Colonic mucosa (tissue), 4 donors: ENCODE data around the gene SUPT20HL1. TPM values are rescaled to one million over a fixed set of nuclear protein-coding genes. Genes with fewer than 3 reads are reported as not detected.
"Not testable (repeated sequence)": the region's sequence is repeated elsewhere in the genome, so short reads cannot be mapped to it uniquely, and the experiment has no call there.

ENCODE experiments used
- DNase-seq: peaks from one replicate; pipeline ENCODE4 v3.0.0-alpha.2; 2020
- H3K27ac ChIP-seq: fragments of 200-600 bp; one replicate; pipeline ENCODE4 v1.8.0; 2021
- H3K27me3 ChIP-seq: fragments of 200-600 bp; one replicate; pipeline ENCODE4 v1.8.0; 2021
- H3K36me3 ChIP-seq: fragments of 200-600 bp; one replicate; pipeline ENCODE4 v1.8.0; 2021
- H3K4me1 ChIP-seq: fragments of 200-600 bp; one replicate; pipeline ENCODE4 v1.8.0; 2021; ENCODE audit warnings: mild to moderate bottlenecking
- H3K4me3 ChIP-seq: fragments of 200-600 bp; one replicate; pipeline ENCODE4 v1.8.0; 2021
- H3K9ac ChIP-seq, 2 donors: one replicate each; pipeline ENCODE4 v1.7.0; 2013; ENCODE audit warnings: control low read depth in 2 of 2, low read depth in 2 of 2, low read length in 2 of 2
- H3K9me3 ChIP-seq: fragments of 200-600 bp; one replicate; pipeline ENCODE4 v1.8.0; 2021
- intact Hi-C: fragments of 100-400 bp; cut with DNase I; formaldehyde crosslinking; loops from one replicate; pipeline ENCODE4 v1.14.1; 2022
- total RNA-seq, 2 donors: library from RNA; stranded (reverse); fragmentation: NEBNext Ultra II Directional in 1 of 2; extraction: Animal tissue kit (Norgen Biotek cat#: 25700) in 1 of 2; gene quantifications; one replicate each; pipeline ENCODE4 v1.2.1, GENCODE V29; 2021
- TF ChIP-seq, protein P1 (sequence below): fragments of 200-600 bp; IDR thresholded peaks from one replicate; pipeline ENCODE4 v1.8.0; 2022; ENCODE audit warnings: antibody characterized with exemption, mild to moderate bottlenecking
- donor health status: healthy.
- donor health status: DM: no; HTN: no; CAD: no.
- donor health status: DM: no; HTN: no; CAD: no.

SUPT20HL1 gene
- total RNA-seq, 2 donors from 2014 or later = not detected

DNA sequence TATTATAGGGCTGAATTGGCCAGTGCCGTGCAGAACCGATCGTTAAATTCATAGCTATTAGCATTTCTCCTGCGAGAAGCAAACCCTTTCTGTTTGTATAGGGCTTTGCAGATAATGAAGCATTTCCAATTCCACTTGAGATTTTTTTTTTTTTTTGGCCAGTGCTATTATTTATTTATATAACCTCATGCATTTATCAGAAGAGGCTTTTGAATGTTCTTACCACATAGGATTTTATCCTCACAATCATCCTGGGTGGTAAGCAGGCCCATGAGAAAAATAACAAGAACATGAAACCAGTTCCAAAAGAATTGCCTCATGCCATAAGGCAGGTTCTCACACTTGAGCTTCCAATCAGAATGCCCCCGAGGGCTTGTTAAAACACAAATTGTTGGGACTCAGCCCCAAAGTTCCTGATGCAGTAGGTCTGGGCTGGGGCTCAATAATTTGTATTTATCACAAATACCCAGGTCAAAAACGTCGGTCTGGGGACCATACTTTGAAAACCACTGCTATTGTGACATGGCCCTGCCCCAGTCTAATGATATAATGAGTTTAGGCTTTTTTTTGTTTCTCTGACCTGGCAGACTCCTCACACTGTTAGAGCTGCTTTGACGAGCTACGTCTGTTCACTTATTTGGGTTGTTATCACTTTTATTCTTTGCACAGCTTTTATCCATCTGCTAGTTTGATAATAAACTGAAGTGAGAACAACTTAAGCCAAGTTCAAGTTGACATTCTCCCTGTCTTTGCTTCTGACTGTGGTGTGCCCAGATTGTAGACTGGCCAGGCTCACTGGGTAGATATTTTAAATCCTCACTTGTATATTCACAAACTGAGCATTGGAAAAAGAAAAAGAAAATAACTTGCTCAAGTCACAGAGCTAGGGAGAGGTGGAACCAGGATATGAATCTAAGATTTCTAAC is 20.1 kb downstream of the SUPT20HL1 start:
- Histone ChIP-seq H3K4me3 (no peak overlapping the region), H3K4me1 (no peaks in the 10 kb centered on the region), H3K27me3 (no peaks in the 10 kb centered on the region), H3K9ac (no peak overlapping the region), H3K27ac (no peak overlapping the region), H3K9me3 (no peaks in the 10 kb centered on the region), H3K36me3 (no peaks in the 10 kb centered on the region)
- TF ChIP-seq, protein P1, sequence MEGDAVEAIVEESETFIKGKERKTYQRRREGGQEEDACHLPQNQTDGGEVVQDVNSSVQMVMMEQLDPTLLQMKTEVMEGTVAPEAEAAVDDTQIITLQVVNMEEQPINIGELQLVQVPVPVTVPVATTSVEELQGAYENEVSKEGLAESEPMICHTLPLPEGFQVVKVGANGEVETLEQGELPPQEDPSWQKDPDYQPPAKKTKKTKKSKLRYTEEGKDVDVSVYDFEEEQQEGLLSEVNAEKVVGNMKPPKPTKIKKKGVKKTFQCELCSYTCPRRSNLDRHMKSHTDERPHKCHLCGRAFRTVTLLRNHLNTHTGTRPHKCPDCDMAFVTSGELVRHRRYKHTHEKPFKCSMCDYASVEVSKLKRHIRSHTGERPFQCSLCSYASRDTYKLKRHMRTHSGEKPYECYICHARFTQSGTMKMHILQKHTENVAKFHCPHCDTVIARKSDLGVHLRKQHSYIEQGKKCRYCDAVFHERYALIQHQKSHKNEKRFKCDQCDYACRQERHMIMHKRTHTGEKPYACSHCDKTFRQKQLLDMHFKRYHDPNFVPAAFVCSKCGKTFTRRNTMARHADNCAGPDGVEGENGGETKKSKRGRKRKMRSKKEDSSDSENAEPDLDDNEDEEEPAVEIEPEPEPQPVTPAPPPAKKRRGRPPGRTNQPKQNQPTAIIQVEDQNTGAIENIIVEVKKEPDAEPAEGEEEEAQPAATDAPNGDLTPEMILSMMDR = no peak
- no peak for DNase-seq
- intact Hi-C loops = no loop called here

DNA sequence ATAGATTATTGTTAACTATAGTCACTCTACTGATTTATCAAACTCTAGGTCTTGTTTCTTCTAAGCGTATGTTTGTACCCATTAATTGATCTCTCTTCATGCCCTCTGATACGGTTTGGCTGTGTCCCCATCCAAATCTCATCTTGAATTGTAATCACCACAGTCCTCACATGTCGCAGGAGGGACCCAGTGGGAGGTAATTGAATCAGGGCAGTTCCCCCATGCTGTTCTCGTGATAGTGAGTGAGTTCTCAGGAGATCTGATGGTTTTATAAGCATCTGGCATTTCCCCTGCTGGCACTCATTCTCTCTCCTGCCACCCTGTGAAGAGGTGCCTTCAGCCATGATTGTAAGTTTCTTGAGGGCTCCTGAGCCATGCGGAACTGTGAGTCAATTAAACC is 21.9 kb downstream of the SUPT20HL1 start:
- H3K27ac ChIP-seq, intact Hi-C loops, H3K27me3 ChIP-seq, DNase-seq, H3K9ac ChIP-seq, H3K36me3 ChIP-seq, H3K9me3 ChIP-seq, H3K4me1 ChIP-seq, H3K4me3 ChIP-seq: not testable (repeated sequence)

DNA sequence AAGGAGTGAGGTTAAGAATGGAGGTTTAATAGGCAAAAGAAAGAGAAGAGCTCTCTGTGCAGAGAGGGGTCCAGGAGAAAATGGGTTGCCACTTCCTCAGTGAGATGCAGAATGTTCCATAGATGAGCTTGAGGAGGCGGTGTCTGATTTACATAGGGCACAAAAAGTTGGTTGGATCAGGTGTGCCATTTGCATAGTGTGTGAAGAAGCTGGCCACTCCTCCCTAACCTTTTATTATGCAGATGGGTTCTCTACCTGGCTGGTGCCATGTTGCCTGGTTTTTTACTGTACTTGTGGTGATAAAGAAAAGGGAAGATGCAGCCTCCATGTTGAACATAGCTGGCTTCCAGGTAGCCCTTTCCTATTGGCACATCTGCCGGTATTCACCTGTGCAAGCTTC is 27.3 kb downstream of the SUPT20HL1 start:
- intact Hi-C loops = no loop called here
- H3K27ac ChIP-seq = no peak overlapping the region
- H3K36me3 ChIP-seq = no peaks in the 10 kb centered on the region
- H3K9me3 ChIP-seq = no peaks in the 10 kb centered on the region
- DNase-seq = no peak
- TF ChIP-seq, protein P1 = no peak
- H3K4me3 ChIP-seq = no peak overlapping the region
- H3K4me1 ChIP-seq = no peaks in the 10 kb centered on the region
- peaks cover 4% of the 10 kb centered on the region for H3K27me3 ChIP-seq
- no peak overlapping the region for H3K9ac ChIP-seq

DNA sequence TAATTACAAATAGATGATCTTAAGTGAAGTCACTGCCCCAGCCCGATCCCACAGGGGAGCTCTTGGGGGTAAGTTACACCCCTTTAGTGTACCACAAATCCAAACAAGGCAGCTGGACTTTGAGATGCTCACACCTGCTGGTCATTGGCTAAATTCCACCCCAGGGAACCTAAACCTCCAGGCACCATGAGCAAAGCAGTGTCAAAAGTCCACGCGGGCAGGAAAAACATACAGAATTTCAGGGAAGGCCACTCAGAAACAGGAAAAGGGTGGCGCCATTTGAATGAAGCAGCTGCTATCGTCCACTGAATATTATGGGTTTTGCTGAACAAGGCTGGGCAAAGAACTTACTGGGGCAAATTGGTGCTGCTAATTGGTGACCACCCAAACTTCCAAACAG is 30.9 kb downstream of the SUPT20HL1 start:
- TF ChIP-seq, protein P1 = no peak
- Histone ChIP-seq H3K36me3 (no peaks in the 10 kb centered on the region), H3K27ac (no peak overlapping the region), H3K4me1 (no peaks in the 10 kb centered on the region), H3K9ac (no peak overlapping the region), H3K4me3 (no peak overlapping the region), H3K9me3 (no peaks in the 10 kb centered on the region), H3K27me3 (peaks cover 10% of the 10 kb centered on the region)
- intact Hi-C loops = no loop called here
- no peak for DNase-seq

DNA sequence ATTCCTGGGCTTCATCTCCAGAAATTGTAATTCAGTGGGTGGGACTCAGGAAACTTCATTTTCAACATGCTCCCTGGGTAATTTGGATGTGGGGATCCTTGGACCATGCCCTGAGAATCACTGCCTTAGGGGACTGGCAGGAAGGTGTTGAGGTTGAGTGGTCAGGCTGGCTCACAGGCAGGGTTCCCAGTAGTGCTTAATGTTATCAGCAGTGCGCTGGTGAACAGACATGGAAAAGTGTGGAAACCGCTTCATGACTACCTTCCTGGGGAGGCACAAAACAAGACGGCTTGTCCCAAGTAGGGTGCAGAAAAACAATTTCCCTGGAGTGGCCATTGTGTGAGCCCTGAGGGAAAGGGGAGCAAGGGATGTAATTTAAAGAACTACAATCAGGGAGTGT is 31.4 kb downstream of the SUPT20HL1 start:
- TF ChIP-seq, protein P1 = no peak
- no peak overlapping the region for H3K27ac ChIP-seq
- no peaks in the 10 kb centered on the region for H3K9me3 ChIP-seq
- no peak overlapping the region for H3K9ac ChIP-seq
- intact Hi-C loops = no loop called here
- DNase-seq = no peak
- H3K4me1 ChIP-seq = no peaks in the 10 kb centered on the region
- peaks cover 10% of the 10 kb centered on the region for H3K27me3 ChIP-seq
- H3K36me3 ChIP-seq = no peaks in the 10 kb centered on the region
- H3K4me3 ChIP-seq = no peak overlapping the region

DNA sequence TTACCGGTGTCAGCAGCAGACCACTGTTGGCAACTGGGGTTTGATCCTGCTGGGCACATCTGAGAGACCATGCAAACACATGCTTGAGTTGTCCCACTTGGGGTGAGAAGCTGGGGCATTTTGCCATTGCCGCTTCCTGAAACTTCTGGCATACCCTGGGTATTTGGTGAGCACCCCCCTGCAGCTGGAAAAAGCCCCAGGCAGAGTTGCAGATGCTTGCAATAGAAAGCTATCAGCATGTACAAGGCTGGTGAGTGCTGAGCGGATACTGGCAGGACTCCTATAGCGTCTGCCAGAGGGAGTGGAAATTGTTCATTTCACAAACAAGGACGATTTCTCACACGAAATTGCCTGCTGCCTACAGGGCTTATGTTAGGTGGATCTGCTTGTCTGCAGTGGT is 32.3 kb downstream of the SUPT20HL1 start:
- peaks cover 10% of the 10 kb centered on the region for H3K27me3 ChIP-seq
- TF ChIP-seq, protein P1 = no peak
- no peak for DNase-seq
- H3K4me3 ChIP-seq = no peak overlapping the region
- H3K27ac ChIP-seq = no peak overlapping the region
- no peaks in the 10 kb centered on the region for H3K36me3 ChIP-seq
- H3K4me1 ChIP-seq = no peaks in the 10 kb centered on the region
- intact Hi-C loops = no loop called here
- H3K9ac ChIP-seq = no peak overlapping the region
- no peaks in the 10 kb centered on the region for H3K9me3 ChIP-seq
